GM10248 (cell line): Measurements from ENCODE around the gene GAL.

Source experiments
- CTCF ChIA-PET: fragments of 300-600 bp; sonication (Branson Sonifier 250); formaldehyde crosslinking; extraction: SDS; loops from one replicate; lab custom pipeline; 2021; ENCODE audit warnings: antibody characterized with exemption; lab: Yijun Ruan, JAX
- POLR2A ChIA-PET: fragments of 350-650 bp; sonication (Branson Sonifier 250); formaldehyde crosslinking; extraction: SDS; loops from one replicate; lab custom pipeline; 2020; ENCODE audit warnings: antibody characterized with exemption; lab: Yijun Ruan, JAX
- DNase-seq: peaks from one replicate; pipeline ENCODE4 v3.0.0; 2012; ENCODE audit errors: extremely low spot score
- TF ChIP-seq, protein P1 (sequence below): IDR thresholded peaks from 2 replicates; pipeline ENCODE4 v1.5.1; 2012; ENCODE audit warnings: mild to moderate bottlenecking, low read depth; ENCODE audit errors: extremely low read depth, missing control alignments, control extremely low read depth

Gene GAL

DNA sequence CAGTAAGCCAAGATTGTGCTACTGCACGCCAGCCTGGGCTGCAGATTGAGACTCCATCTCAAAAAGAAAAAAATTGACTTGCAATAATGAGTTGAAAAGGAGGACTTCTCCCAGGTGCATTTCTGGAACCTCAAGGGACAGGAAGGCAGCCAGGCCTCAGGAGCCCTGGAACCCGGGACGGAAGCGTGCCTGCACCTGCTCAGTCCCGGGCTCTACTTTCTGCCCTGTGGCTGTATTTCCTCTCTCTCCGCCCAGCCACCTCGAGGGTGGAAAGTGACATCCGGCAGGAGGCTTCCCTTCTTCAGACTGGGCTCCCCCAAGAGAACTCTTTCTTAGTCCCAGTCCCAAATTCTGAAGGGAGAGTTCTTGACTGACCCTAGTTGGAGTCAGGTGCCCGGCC is 20.2 kb upstream of the GAL start:
- POLR2A ChIA-PET, result no interaction called here
- TF ChIP-seq, protein P1, sequence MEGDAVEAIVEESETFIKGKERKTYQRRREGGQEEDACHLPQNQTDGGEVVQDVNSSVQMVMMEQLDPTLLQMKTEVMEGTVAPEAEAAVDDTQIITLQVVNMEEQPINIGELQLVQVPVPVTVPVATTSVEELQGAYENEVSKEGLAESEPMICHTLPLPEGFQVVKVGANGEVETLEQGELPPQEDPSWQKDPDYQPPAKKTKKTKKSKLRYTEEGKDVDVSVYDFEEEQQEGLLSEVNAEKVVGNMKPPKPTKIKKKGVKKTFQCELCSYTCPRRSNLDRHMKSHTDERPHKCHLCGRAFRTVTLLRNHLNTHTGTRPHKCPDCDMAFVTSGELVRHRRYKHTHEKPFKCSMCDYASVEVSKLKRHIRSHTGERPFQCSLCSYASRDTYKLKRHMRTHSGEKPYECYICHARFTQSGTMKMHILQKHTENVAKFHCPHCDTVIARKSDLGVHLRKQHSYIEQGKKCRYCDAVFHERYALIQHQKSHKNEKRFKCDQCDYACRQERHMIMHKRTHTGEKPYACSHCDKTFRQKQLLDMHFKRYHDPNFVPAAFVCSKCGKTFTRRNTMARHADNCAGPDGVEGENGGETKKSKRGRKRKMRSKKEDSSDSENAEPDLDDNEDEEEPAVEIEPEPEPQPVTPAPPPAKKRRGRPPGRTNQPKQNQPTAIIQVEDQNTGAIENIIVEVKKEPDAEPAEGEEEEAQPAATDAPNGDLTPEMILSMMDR, result no peak
- CTCF ChIA-PET, result no interaction called here
- DNase-seq, result no peak

DNA sequence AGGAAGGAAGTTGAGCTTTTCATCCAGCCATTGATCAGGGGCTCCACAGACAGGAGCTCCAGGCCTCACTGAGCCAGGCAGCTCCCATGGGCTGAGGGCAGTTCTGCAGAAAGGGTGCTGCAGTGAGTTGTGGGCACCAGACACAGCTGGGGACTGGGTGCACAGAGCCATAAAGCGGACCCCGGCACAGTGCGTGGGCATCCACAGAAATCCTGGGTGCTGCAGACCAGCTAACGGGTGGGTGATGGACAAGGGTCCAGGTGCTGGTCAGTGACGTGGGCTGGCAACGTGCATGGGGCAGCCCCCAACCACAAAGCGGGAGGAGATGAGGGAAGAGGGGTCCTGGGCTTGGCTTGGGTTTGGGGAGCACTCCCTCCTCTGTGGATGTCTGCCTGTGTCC is 19.4 kb upstream of the GAL start:
- TF ChIP-seq, protein P1, result no peak
- CTCF ChIA-PET, result no interaction called here
- POLR2A ChIA-PET, result no interaction called here
- no peak for DNase-seq

DNA sequence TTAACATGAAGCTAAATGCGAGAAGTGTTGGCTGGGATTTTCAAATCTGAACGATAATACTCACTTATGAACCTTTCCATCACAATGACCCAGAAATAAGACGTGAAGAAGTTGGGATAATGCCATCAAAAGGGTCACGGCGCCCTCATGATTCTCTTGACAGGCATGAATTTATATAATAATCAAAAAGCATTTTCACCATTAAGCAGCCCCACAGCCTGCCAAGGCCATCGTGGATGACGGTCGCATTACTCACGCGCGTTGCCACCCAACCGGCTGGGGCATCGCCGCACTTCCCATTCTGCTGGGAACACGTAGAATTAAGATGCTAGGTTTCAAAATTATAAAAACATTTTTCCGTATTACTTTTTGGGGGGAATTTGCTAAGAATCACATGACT is 18.9 kb upstream of the GAL start:
- TF ChIP-seq, protein P1, result no peak
- CTCF ChIA-PET, result no interaction called here
- POLR2A ChIA-PET, result no interaction called here
- no peak for DNase-seq

DNA sequence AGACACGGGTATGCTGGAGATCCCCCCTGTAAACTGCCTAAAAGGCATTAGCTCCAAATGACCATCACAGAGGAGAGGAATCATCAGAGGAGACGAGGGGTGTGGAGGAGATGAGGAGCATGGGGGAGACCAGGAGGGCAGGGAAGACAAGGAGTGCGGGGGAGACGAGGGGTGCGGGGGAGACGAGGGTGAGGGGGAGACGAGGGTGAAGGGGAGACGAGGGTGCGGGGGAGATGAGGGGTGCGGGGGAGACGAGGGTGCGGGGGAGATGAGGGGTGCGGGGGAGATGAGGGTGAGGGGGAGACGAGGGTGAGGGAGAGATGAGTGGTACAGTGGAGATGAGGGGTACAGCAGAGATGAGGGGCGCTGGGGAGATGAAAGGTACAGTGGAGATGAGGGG is 17.5 kb upstream of the GAL start:
- DNase-seq, result no peak
- ChIA-PET CTCF (no interaction called here), POLR2A (no interaction called here)
- TF ChIP-seq, protein P1, result no peak

DNA sequence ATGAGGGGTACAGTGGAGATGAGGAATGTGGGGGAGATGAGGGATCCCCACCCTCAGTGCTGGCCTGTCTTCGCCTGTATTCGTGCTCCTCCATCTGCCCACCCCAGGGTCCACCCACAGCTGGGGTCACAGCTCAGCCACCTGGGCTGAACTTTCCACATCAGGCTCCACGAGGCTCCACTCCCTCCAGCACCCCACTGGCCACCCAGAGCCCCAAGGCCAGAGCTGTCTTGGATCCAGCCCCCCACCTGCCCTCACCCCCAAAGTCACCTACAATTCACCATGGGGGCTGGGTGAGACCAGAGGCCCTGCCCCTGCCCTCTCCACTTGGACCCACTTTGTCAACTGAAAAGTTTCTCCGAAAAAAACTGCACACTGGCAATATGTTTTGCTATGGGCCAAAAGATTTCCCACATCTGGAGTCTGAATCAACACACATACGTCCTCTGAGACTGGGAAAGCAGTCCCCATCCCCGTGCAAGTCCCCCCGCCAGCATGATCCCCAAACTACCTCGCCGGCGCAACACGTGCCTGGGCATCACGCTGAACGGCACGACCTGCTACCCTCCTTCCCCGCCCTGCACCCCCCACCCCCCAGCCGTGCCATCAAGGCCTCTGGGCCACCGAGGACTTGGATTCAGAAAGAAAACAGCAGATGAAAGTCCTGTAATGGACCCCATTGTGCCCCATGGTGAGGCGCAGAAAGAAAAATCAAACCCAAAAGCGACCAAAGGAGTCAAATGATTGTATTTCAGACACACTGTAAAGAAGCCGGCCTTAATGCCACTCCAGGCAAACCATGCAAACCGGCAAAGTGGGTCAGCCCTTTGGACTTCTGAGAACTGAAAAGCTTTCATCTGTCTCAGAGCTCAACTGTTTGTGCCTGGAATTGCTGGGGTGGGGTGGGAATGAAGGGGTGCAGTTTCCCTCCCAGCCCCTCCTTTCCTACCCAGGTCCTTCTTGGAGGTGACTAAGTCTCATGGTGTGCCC is 16.5 kb upstream of the GAL start:
- POLR2A ChIA-PET, result no interaction called here

DNA sequence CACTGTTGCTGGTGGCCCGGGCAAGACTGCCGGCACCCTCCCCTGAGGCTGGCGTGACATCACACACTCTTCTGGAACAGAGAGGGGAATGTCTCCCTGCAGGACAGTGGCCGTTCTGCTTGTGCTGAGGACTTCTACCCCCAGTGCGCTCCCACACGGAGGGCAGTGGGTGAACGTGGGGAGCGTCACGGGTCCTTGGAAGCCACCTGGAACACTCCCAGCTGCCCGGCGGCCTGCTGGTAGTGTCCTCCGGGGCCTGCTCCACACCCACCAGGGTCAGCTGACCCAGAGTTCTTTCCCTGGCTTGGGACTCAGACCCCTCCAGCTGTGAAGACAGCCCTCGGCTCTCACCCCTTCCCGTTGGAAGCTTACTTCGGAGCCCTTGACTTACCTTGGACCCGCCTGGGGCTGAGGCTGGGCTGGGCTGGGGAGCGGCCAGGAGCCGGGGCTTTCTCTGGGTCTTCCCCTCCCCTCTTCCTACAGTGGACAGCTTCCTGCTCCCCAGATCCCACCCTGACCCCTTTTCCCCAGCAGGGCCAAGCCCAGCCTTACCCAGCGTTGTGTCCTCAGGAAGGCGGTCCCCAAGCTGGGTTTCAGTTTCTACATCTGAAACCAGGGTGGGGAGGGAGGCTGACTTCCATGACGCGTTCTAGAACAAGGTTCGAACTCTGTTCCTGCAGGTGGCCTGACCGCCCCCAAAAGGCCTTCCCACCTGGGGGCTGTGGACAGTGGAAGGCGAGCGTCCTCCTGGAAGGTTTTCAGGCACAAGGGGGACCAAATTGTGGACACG is 14.8 kb upstream of the GAL start:
- TF ChIP-seq, protein P1, result no peak
- no peak for DNase-seq
- CTCF ChIA-PET, result no interaction called here
- POLR2A ChIA-PET, result no interaction called here

More for the DNA sequence above, 16.5 kb upstream of the GAL start:
- TF ChIP-seq, protein P1, result no peak
- CTCF ChIA-PET, result no interaction called here
- DNase-seq, result no peak
